ENCODE results near the gene PRRT1.
"Not testable (repeated sequence)": the region's sequence is repeated elsewhere in the genome, so short reads cannot be mapped to it uniquely, and the experiment has no call there.

Gene PRRT1

DNA sequence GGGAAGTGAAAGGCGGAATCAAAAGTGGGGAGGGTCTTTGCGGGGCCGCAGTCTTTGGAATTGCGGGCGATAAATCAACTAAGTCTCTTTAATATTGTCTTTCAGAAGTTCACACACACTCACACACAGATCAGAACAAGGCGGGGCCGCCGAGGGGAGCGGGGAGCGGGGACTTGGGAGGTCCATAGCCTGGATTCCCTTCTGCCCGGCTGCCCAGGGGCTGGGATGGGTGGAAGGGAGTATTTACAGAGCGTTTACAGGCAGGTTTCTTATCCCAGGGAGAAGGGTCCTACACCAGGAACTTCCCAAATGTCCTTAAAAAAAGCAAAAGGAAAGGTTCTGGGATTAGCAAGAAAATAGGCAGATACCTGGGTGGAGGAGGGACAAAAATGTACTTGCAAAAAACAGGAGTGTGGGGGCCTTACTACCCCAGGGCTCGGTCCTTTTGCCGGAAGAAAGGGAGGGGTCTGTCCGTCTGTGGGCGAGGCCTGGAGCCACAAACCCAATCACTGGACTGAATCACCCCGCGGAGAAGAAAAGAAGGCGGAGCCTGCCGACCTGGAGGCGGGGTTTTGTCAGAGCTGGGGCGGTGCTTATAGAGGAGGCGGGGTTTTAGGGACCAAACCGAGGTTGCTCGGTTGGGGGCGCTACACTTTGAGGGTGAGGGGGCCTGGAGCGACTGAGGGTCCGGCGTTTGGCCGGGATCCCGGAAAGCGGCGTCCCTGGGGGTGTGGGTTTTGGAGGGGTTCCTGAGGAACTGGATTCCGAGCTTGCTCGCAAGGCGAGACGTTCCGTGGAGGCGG is 3.2 kb downstream of the PRRT1 start:
- no peak for DNase-seq

DNA sequence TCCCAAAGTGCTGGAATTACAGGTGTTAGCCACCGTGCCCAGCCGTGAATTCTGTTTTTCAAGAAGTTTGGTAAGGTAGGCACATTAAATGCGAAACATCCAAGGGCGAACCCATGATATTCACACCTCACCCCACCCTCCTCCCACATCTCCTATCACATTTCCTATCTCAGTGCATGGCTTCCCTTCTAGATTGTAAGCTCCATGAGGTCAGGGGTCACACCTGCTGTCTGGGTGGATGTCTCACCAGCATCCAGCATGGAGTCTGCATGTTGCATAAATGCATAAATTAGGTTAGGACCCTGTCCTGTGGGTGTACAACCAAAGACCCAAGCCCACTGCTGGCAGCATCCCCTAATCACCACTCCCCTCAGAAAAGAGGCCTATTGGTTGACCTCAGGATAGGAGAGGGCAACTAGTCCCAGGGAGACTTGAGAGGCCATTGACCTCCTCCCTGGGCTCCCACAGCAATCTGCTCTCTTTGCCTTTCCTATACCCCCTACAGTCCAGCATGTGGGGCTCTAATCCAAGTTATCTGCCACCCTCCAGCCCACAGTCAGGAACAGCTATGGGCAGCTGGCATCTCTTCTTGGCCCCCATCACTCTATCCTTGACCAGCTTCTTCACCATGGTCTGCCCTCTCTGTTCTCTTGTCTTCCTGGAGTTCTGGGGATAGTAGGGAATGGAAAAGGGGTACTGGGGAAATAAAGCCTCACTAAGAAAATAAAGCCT is 4.2 kb downstream of the PRRT1 start:
- DNase-seq = no peak

- DNase-seq = no peak
Observed at GRCh38 chr6:32146687-32147086, 5.1 kb downstream of the PRRT1 start.

DNA sequence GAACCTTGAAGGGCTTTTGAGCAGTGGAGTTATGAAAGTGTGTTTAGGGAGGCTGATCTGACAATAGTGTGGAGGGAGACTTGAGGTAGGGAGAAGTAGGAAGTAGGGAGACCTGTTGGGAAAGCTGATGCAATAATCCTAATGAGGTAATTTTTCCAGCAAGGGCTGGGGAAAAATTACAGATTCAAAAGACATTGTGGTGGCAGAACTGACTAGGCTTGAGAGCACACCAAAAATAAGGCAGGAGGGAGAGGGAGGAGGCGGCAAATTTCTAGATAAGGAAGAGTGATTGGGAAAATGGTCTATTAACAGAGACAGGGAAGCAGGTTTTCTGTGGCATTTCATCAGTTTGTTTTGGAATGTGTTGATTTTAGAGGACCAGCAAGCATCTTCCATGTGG is 5.5 kb downstream of the PRRT1 start:
- no peak for DNase-seq

DNA sequence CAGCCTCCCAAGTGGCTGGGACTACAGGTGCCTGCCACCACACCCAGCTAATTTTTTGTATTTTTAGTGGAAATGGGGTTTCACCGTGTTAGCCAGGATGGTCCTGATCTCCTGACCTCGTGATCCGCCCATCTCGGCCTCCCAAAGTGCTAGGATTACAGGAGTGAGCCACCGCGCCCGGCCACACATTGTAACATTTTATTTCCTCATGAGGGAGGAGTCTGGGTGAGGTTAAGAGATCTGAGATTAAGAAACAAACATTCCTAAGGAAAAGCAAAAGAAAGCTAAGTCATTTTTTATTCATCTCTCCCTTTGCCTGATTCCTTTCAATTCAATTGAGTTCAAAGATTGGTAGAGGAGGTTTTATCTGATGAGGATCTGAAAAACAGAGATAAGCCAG is 7.5 kb downstream of the PRRT1 start:
- DNase-seq = not testable (repeated sequence)

- DNase-seq = no peak
Observed at GRCh38 chr6:32140420-32141046, 11.2 kb downstream of the PRRT1 start.

DNA sequence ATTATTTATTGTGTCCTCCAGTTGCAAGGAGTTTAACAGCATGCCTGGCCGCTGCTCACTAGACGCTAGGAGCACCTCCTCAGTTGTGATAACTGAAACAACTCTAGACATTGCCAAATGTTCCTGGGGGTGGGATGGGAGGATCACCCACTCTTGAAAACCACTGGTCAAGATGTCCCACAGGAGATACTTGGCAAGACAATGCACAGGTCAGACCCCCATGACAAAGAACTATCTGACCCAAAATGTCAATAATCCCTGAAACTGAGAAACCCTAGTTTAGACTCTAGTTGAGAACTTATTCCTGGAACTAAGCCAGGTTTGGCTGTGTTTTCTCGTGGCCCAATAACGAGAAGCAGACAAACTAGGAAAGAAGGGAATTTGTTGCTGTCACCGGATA is 12.1 kb downstream of the PRRT1 start:
- no peak for DNase-seq

DNA sequence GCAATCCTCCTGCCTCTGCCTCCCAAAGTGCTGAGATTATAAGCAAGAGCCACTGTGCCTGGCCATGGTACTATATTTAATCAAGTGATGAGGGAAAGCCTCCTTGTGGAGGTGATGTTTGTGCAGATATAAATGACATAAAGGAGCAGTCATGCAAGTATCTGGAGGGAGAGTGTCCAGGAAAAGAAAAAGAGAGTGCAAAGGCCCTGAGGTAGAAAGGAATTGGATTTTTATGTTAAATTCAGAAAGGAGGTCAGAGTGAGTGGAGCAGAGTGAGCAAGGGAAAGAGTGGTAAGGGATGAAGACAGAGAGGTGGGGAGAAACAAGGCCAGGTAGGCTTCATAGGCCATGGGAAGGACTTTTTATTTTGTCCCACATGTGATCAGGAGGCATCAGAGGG is 14.3 kb downstream of the PRRT1 start:
- no peak for DNase-seq

GRCh38 chr6:32133786-32134185 is 18.0 kb downstream of the PRRT1 start:
- no peak for DNase-seq

GRCh38 chr6:32132110-32132509 is 19.6 kb downstream of the PRRT1 start:
- no peak for DNase-seq

- DNase-seq = no peak
Observed at GRCh38 chr6:32131439-32131948, 20.2 kb downstream of the PRRT1 start.

GRCh38 chr6:32129297-32130088 is 22.2 kb downstream of the PRRT1 start:
- DNase-seq = no peak

DNA sequence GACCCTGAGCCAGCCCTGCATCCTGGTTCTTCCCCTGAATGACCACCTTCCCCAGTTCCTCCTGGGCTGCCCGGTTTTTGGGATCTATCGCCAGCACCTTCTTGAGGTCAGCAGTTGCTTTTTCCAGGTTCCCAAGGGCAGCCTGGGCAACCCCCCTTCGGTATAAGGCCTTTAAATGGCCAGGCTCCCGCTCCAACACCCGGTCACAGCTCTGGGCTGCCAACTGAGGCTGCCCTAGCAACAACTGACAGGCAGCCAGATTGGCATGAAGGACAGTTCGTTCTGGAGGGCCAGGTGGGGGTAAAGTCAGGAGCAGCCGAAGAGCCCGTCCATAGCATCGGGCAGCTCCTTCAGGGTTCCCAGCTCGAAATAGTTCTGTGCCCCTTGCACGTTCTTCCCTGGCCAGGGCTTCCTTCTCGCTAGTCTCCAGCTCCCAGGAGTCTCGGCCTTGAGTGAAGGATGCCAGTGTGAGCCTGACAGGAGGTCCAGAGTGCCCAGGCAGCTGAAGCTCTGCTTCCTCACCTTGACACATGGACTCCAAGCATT is 22.9 kb downstream of the PRRT1 start:
- no peak for DNase-seq

GRCh38 chr6:32127717-32128592 is 23.8 kb downstream of the PRRT1 start, which contains the start of gene ATF6B:
Gene ATF6B (minus strand): TSS chr6:32128246. CDS start chr6:32128207, 39 bp downstream.
- peak; percentile 98 for DNase-seq

GRCh38 chr6:32127409-32127716 is 24.4 kb downstream of the PRRT1 start:
- DNase-seq = no peak

- no peak for DNase-seq
Observed at GRCh38 chr6:32126880-32127279, 24.9 kb downstream of the PRRT1 start.

DNA sequence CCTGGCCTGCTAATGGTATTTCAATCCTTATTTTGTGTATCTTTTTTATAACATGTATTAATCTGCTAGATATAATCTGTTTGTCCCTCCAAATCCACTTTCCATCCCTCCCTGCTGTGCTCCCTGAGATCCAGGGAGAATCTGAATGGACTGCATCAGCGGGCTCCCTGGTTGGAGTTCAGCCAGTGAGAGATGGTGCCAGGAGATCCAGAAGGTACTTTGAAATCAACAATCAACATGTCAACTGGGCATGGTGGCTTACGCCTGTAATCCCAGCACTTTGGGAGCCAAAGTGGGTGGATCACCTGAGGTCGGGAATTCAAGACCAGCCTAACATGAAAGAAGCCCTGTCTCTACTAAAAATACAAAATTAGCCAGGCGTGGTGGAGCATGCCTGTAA is 28.1 kb downstream of the PRRT1 start:
- no peak for DNase-seq

DNA sequence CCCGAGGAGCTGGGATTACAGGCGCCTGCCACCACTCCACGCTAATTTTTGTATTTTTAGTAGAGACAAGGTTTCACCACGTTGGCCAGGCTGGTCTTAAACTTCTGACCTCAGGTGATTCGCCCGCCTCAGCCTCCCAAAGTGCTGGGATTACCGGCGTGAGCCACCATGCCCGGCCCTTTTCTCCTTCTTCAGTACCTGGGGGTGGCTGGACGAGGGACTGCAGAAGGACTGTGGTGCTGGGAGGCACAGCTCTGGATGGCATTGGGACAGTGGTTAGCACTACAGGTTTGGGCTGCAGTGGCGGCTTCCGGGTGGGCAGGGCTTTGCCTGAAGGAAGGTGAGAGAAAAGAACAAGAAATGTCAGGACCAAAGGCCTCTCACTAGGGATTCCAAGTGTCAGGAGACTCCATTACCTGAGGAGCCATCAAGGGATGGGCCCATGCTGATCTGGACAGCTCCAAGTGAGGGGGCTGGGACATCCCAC is 31.1 kb downstream of the PRRT1 start:
- DNase-seq = no peak

GRCh38 chr6:32118782-32119628 is 32.7 kb downstream of the PRRT1 start:
- peak; percentile 37 for DNase-seq

- DNase-seq = no peak
Observed at GRCh38 chr6:32117461-32117860, 34.3 kb downstream of the PRRT1 start.

Measured in NCI-H1436 (cell line).